HG03520 (cell line): Measurements from ENCODE around the gene WSCD2.

Source experiments
- ATAC-seq: cut with Tn5 transposase; IDR thresholded peaks from one replicate; pipeline ENCODE4 v1.9.1; 2021; ENCODE audit warnings: mild to moderate bottlenecking, moderate library complexity; ENCODE audit not compliant: unreplicated experiment

WSCD2 gene

GRCh38 chr12:108231109-108231905 is 102.2 kb downstream of the WSCD2 start:
- no peak for ATAC-seq

- ATAC-seq = no peak
These were observed 102.9 kb downstream of the WSCD2 start for GRCh38 chr12:108231909-108232434.

- ATAC-seq = no peak
These were observed 103.5 kb downstream of the WSCD2 start for GRCh38 chr12:108232565-108232964.

GRCh38 chr12:108234158-108234557 is 105.1 kb downstream of the WSCD2 start:
- ATAC-seq = no peak

- ATAC-seq = no peak
These were observed 106.3 kb downstream of the WSCD2 start for GRCh38 chr12:108235197-108235984.

GRCh38 chr12:108235985-108236263 is 106.8 kb downstream of the WSCD2 start:
- ATAC-seq = no peak

- ATAC-seq = no peak
These were observed 107.3 kb downstream of the WSCD2 start for GRCh38 chr12:108236366-108236765.

- no peak for ATAC-seq
These were observed 108.2 kb downstream of the WSCD2 start for GRCh38 chr12:108237272-108237671.

GRCh38 chr12:108238474-108238873 is 109.4 kb downstream of the WSCD2 start:
- no peak for ATAC-seq

GRCh38 chr12:108239378-108239777 is 110.3 kb downstream of the WSCD2 start:
- no peak for ATAC-seq

- no peak for ATAC-seq
These were observed 111.1 kb downstream of the WSCD2 start for GRCh38 chr12:108240027-108240785.

GRCh38 chr12:108240928-108241327 is 111.8 kb downstream of the WSCD2 start:
- ATAC-seq = no peak

- ATAC-seq = no peak
These were observed 113.1 kb downstream of the WSCD2 start for GRCh38 chr12:108241986-108242703.

GRCh38 chr12:108247130-108247529 is 118.0 kb downstream of the WSCD2 start:
- no peak for ATAC-seq

GRCh38 chr12:108248011-108248410 is 118.9 kb downstream of the WSCD2 start:
- ATAC-seq = no peak

GRCh38 chr12:108252523-108252922 is 123.4 kb downstream of the WSCD2 start:
- ATAC-seq = no peak

GRCh38 chr12:108253540-108253939 is 124.5 kb downstream of the WSCD2 start:
- no peak for ATAC-seq

- ATAC-seq = no peak
These were observed 124.9 kb downstream of the WSCD2 start for GRCh38 chr12:108254030-108254429.

GRCh38 chr12:108254517-108255251 is 125.6 kb downstream of the WSCD2 start:
- no peak for ATAC-seq

GRCh38 chr12:108255252-108255602 is 126.1 kb downstream of the WSCD2 start:
- ATAC-seq = no peak
